Transverse colon (tissue), 4 donors: ENCODE data around the gene SLC35F3.

Source experiments
- EP300 ChIP-seq: sonication (generic); formaldehyde crosslinking; IDR thresholded peaks from one replicate; pipeline ENCODE4 v1.6.1; 2017; ENCODE audit warnings: antibody characterized with exemption, low read depth
- POLR2A ChIP-seq: fragments of 450-650 bp; IDR thresholded peaks from one replicate; pipeline ENCODE4 v1.6.1; 2016; ENCODE audit warnings: antibody characterized with exemption, mild to moderate bottlenecking, moderate library complexity
- POLR2AphosphoS5 ChIP-seq, 3 donors: sonication (generic); formaldehyde crosslinking; IDR thresholded peaks; one replicate each; pipeline ENCODE4 v1.6.1; 2016; ENCODE audit warnings: antibody characterized with exemption in 3 of 3
- TF ChIP-seq, protein P1 (sequence below), 5 experiments: fragments of 200-600 bp in 3 of 5; fragments of 450-650 bp in 2 of 5; sonication (generic) in 3 of 5; IDR thresholded peaks; 1 replicate in 2 of 5; 2 replicates in 3 of 5; pipeline ENCODE4 v1.5.1; 2016 to 2017; ENCODE audit warnings: antibody characterized with exemption in 5 of 5, inconsistent platforms in 3 of 5, mild to moderate bottlenecking in 2 of 5, moderate library complexity in 1 of 5

DNA sequence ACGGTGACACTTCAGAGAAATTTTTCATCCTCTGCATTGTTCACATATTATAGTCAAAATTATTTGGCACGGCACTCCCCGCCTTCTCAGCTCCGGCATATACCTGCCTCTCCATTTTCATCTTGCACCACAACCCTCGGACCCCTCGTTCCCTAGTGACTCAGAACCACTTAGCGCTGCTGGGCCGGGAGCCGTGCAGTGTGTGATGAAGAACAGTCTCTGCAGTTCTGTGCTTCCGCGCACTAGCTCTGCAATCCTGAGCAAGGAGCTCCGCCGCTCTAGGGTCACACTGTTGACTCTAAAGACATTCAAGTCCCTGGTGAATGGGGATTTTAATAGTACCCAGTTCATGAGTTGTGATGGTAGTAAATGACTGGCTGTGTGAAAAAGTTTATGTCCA, 221.2 kb downstream of the SLC35F3 start:
- TF ChIP-seq POLR2A (no peak), EP300 (no peak), POLR2AphosphoS5 (IDR thresholded peaks at IDR 0.05) (no peak)
- TF ChIP-seq, protein P1, sequence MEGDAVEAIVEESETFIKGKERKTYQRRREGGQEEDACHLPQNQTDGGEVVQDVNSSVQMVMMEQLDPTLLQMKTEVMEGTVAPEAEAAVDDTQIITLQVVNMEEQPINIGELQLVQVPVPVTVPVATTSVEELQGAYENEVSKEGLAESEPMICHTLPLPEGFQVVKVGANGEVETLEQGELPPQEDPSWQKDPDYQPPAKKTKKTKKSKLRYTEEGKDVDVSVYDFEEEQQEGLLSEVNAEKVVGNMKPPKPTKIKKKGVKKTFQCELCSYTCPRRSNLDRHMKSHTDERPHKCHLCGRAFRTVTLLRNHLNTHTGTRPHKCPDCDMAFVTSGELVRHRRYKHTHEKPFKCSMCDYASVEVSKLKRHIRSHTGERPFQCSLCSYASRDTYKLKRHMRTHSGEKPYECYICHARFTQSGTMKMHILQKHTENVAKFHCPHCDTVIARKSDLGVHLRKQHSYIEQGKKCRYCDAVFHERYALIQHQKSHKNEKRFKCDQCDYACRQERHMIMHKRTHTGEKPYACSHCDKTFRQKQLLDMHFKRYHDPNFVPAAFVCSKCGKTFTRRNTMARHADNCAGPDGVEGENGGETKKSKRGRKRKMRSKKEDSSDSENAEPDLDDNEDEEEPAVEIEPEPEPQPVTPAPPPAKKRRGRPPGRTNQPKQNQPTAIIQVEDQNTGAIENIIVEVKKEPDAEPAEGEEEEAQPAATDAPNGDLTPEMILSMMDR (IDR thresholded peaks at IDR 0.05), result no peak
